Stimulated activated CD4-positive, alpha-beta T cell treated with anti-CD3 and anti-CD28 coated beads, TNF-alpha, amount 100 ng/mL, for 48 hours (primary cell): Measurements from ENCODE around the gene QPRT.
A peak's percentile ranks its signal among the peaks of the same experiment; 100 is the strongest.
"Not testable (repeated sequence)": the region's sequence is repeated elsewhere in the genome, so short reads cannot be mapped to it uniquely, and the experiment has no call there.

ENCODE experiments used
- DNase-seq, 3 donors: peaks; one replicate each; pipeline ENCODE4 v3.0.0-alpha.2; 2020; ENCODE audit warnings: low read depth in 3 of 3

The QPRT gene

DNA sequence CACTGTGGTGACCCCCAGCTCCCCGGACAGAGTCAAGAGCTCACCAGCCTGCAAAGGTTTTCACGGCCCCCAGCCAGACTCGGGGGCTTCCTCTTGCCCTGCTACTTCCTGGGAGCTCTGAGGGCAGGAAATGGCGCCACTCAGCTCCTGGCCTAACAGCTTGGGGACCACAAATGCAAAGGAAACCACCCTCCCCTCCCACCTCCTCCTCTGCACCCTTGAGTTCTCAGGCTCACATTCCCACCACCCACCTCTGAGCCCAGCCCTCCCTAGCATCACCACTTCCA, 16.3 kb upstream of the QPRT start:
- DNase-seq, result no peak

DNA sequence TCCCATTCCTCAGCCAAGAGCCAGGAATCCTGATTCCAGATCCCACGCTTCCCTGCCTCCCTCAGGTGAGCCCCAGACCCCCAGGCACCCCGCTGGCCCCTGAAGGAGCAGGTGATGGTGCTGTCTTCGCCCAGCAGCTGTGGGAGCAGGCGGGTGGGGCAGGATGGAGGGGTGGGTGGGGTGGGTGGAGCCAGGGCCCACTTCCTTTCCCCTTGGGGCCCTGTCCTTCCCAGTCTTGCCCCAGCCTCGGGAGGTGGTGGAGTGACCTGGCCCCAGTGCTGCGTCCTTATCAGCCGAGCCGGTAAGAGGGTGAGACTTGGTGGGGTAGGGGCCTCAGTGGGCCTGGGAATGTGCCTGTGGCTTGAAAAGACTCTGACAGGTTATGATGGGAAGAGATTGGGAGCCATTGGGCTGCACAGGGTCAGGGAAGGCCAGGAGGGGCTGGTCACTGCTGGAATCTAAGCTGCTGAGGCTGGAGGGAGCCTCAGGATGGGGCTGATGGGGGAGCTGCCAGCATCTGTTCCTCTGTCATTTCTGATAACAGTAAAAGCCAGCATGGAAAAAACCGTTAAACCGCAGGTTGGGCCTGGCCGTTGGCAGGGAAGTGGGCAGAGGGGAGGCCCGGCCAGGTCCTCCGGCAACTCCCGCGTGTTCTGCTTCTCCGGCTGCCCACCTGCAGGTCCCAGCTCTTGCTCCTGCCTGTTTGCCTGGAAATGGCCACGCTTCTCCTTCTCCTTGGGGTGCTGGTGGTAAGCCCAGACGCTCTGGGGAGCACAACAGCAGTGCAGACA, 15.8 kb upstream of the QPRT start, which contains the start of gene SPN:
Gene SPN (plus strand): TSS at position 232 of the 791 bp plus-strand sequence. CDS start 482 bp downstream, at position 714.
- peak in 2 of 3 donors; percentile 15 to 50 for DNase-seq

DNA sequence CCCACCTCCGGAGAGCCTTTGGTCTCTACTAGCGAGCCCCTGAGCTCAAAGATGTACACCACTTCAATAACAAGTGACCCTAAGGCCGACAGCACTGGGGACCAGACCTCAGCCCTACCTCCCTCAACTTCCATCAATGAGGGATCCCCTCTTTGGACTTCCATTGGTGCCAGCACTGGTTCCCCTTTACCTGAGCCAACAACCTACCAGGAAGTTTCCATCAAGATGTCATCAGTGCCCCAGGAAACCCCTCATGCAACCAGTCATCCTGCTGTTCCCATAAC, 15.2 kb upstream of the QPRT start:
- DNase-seq, result no peak

DNA sequence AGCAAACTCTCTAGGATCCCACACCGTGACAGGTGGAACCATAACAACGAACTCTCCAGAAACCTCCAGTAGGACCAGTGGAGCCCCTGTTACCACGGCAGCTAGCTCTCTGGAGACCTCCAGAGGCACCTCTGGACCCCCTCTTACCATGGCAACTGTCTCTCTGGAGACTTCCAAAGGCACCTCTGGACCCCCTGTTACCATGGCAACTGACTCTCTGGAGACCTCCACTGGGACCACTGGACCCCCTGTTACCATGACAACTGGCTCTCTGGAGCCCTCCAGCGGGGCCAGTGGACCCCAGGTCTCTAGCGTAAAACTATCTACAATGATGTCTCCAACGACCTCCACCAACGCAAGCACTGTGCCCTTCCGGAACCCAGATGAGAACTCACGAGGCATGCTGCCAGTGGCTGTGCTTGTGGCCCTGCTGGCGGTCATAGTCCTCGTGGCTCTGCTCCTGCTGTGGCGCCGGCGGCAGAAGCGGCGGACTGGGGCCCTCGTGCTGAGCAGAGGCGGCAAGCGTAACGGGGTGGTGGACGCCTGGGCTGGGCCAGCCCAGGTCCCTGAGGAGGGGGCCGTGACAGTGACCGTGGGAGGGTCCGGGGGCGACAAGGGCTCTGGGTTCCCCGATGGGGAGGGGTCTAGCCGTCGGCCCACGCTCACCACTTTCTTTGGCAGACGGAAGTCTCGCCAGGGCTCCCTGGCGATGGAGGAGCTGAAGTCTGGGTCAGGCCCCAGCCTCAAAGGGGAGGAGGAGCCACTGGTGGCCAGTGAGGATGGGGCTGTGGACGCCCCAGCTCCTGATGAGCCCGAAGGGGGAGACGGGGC, 14.7 kb upstream of the QPRT start:
- peak in 2 of 3 donors; percentile 29 to 35 for DNase-seq

DNA sequence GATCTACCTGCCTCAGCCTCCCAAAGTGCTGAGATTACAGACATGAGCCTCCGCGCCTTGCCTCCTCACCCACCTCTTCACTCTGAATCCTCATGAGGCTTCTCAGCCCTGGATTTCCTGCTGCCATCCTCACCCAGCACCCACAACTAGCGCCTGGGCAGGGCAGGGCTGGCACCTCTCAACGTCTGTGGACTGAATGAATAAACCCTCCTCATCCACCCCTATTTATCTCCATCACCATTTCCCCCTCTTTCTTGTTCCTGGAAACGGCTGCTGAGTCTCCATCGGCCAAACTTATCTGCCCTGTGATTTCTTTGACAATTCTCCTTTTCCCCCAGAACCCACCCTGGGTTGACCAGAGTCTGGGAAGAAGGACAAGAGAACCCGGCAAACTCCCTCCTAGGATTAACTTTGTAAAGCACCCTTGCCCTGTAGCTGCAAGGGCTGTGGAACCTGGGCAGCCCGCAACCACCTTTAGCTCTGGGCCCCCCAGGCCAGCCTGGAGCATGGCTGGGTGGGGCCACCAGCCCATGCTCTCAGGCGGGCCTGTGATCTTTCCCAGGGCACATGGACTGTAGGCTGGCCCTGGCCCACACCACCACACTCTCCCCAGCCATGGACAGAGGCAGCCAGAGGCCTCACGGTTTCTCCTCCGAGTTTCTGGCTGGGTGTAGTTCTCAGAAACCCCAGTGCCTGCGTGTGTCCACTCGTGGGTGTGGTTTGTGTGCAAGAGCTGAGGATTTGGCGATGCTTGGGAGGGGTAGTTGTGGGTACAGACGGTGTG, 13.5 kb upstream of the QPRT start:
- DNase-seq, result no peak

DNA sequence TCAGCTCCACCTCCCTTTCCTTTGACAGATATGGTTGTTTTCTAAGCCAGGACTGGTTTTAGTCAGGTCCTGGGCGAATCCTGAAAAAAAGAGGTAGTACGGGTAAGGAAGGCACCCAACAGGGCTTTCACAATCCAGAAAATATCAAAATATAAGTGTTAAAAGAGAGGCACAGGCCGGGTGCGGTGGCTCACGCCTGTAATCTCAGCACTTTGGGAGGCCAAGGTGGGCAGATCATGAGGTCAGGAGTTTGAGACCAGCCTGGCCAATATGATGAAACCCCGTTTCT, 11.7 kb upstream of the QPRT start:
- DNase-seq, result not testable (repeated sequence)

DNA sequence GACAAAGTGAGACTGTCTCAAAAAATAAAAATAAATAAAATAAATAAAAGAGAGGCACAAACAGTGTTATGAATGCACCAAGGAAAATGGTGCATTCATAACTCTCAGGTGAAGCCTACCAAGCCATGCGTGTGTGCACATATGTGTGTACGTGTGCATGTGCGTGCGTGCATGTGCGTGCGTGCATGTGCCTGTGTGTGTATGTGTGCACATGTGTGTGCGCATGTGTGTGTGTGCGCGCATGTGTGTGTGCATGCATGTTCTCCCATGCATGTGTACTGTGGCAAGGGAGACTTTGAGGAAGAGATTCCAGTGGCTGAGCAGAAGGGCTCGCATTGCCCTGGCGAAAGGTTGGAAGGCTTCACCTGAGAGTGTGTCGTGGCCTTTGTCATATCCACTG, 11.2 kb upstream of the QPRT start:
- DNase-seq, result no peak

DNA sequence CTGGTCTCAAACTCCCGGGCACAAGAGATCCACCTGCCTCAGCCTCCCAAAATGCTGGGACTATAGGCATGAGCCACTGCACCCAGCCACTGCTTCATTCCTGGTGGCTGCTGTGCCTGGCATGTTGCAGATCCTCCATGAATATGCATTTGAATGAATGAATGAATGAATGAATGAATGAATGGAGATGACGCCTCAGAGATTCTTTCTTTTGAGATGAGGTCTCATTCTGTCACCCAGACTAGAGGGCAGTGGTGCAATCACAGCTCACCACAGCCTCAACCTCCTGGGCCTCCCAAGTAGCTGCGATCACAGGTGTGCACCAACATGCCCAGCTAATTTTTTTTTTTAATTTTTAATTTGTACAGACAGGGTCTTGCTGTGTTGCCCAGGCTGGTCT, 10.7 kb upstream of the QPRT start:
- DNase-seq, result no peak

DNA sequence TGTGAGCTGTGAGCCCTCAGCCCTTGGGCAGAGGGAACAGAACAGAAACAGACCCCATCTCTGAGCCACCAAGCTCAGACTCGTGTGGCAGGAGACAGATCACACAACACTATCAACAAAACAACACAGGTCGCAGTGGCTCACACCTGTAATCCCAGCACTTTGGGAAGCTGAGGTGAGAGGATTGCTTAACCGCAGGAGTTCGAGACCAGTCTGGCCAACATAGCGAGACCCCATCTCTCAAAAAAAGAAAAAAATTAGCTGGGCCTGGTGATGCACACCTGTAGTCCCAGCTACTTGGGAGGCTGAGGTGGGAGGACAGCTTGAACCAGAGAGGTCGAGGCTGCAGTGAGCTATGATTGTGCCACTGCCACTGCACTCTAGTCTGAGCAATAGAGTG, 5.5 kb upstream of the QPRT start:
- DNase-seq, result no peak

DNA sequence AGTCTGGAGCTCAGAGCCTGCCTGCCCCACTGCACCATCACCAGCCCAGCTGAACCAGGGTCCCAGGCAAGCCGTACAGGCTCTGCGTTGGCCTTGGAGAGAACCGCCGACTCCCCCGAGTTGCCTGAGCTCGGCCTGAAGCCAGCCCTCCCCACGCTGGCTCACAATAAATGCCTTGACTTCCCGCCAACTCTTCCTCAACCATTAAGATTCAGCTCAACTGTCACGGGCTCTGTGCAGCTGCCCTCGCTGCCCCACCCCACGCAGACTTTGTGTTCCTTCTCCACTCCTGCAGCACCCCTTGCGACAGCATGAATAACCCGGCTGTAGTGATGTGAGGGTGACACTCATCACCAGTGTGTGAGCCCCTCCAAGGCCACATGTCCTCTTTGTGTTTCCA, 4.8 kb upstream of the QPRT start:
- no peak for DNase-seq

DNA sequence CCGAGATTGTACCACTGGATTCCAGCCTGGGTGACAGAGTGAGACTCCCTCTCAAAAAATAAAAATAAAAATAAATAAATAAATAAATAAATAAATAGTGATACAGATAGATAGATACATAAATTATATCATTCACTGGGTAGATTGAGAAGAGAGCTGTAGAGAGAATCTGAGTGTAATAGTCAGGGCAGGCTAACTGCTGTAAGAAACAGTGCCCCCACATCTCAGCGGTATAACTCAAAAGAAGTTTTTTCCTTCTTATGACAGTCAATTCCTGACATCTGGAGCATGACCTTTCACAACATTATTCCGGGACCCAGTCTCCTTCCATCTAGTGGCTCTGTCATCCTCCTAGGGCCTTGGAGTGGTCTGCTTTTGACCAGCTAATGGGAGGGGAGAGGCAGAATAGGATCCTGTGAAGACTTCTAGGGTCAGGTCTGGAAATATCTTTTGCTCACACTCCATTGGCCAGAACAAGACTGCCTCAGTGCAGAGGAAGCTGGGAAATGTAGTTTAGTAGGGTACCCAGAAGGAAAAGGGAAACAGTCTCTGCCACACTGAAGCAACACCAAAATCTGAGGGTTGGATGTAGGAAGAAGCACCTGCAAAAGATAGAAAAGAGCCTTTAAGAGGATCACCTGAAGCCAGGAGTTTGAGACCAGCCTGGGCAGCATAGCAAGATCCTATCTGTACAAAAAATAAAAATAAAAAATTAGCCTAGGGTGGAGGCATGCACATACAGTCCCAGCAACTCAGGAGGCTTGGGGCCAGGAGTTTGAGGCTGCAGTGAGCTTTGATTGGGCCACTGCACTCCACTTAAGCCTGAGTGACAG, 3.0 kb upstream of the QPRT start:
- no peak for DNase-seq

DNA sequence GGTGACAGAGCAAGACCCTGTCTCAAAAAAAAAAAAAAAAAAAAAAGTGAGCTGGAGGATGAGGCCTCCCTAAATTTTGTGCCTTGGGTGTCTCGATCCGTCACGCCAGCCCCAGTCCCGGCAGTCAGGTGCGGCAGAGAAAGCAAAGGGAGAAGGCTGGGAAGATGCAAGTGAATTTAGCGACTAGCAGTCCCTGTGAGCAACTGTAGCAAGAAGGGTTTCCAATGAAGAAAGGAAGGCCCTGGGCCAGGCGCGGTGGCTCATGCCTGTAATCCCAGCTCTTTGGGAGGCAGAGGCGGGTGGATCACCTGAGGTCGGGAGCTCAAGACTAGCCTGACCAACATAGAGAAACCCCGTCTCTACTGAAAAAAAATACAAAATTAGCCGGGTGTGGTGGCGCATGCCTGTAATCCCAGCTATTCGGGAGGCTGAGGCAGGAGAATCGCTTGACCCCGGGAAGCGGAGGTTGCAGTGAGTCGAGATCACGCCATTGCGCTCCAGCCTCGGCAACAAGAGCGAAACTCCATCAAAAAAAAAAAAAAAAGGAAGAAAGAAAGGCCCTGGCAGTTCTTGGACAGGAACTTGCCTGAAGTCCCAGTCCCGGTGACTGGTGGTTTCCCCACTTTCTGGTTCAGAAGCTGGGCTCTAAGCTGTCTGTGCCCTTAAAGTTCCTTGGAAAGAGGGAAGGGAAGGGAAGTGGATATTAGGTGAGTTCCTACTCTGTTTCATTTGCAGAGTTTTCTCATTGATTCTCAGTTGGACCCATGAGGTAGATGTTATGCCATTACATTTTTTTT, 1.8 kb upstream of the QPRT start:
- no peak for DNase-seq

DNA sequence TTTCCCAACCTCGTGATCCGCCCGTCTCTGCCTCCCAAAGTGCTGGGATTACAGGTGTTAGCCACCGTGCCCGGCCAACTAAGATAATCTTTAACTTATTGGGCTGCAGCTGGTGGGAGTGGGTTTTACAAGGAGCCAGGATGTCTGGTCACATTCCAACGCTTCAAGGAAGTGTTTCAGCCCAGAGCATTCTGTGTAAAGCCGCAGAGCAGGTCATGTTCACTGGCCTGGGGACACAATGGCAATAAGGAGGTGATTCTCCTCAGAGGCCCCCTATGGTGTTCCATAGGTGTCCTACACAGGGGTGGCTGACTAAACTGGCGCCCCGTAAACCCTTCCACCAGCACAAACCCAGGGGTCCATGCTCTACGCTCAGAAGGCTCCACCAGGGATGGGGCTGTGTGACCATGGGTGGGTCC, 1.2 kb downstream of the QPRT start:
- no peak for DNase-seq

DNA sequence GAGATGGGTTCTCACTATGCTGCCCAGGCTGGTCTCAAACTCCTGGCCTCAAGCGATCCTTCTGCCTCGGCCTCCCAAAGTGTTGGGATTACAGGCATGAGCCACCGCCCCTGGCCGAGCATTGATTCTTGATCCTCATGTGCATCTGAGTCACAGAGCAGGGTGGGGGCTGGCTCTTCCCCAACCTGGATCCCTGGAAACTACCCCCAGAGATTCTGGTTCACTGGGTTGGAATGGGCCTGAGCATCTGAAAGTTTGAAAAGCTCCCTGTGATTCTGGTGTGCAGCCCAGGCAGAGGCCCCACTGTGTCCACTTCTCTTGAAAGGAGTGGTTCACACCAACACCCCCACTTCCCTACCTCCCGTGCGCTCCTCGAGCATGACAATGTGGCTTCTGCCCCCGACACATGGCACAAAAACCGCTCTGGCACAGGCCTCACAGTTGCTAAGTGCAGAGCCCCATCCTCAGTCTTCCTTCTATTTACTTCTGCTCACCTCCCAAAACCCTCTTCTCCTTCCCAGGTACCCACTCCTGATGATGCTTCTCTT, 4.6 kb downstream of the QPRT start:
- DNase-seq, result no peak

DNA sequence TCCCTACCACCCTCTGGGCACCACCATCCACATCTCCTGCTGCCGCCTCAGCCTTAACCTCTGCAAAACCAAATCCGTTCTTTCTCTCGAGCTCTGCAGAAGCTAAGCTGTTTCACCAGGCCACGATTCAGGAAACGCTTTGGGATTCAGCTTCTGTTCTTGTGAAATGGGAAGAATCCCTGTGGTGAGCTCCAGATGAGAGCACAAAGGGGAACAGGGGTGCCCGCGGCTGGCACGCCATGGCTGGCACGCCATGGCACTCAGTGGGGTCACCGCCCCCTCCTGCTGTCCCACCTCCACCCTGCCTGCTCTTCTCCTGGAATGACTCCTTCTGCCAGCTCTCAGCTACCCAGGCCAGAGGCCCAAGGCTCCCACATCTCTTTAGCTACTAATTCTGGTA, 5.7 kb downstream of the QPRT start:
- no peak for DNase-seq

DNA sequence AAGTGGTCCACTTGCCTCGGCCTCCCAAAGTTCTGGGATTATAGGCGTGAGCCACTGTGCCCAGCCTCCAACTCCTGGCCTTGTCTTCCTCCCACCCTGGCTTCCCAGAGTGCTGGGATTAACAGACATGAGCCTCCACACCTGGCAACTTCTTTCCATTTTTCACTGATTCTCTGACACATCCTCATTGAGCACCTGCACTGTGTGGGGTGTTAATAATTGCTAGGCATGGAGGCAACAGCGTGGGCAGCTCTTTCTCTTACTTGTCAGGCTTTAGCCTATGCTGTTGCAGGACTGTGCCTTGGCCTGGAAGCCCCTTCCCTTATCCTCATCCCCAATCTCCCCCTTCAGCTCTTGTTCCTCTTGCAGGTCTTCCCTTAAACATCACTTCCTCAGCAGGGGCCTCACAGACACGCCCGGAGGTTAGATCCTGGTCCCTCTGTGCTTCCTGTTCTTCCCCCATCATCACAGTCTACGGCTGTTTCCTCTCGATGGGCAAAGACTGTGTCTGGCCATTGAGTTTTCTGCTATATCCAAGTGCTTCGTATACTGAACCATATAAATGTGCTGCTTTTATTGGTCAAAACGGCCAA, 7.9 kb downstream of the QPRT start:
- DNase-seq, result no peak

DNA sequence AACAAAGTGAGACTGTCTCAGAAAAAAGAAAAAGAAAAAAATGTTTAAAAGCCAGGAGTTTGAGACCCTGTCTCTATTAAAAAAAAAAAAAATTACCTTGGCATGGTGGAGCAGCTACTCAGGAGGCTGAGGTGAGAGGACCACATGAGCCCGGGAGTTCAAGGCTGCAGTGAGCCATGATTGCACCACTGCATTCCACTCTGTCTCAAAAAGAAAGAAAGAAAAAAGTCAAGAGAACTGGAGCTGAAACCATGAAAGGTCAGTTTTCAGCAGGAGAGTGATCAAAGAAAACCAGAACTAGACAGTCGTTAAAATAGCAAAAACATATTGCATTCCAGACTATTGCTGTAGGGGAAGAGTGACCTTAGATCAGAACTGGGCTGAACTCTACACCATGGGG, 8.8 kb downstream of the QPRT start:
- no peak for DNase-seq

DNA sequence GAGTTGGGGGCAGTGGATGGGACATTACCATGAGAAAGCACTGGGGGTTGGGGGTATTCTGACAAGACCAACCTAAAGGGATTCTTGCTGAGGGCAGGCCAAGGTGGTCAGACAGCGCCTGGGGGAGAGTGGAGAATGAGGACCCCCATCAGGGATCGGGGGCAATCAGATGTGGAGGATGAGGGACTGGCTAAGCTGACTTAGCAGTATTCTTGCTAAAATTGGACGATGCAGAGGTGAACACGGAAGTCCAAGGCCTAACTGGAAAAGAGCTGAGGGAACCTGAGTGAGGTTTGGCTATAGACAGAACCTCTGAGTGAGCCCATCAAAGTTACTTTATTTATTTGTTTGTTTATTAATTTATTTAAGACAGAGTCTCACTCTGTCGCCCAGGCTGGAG, 9.2 kb downstream of the QPRT start:
- DNase-seq, result no peak

DNA sequence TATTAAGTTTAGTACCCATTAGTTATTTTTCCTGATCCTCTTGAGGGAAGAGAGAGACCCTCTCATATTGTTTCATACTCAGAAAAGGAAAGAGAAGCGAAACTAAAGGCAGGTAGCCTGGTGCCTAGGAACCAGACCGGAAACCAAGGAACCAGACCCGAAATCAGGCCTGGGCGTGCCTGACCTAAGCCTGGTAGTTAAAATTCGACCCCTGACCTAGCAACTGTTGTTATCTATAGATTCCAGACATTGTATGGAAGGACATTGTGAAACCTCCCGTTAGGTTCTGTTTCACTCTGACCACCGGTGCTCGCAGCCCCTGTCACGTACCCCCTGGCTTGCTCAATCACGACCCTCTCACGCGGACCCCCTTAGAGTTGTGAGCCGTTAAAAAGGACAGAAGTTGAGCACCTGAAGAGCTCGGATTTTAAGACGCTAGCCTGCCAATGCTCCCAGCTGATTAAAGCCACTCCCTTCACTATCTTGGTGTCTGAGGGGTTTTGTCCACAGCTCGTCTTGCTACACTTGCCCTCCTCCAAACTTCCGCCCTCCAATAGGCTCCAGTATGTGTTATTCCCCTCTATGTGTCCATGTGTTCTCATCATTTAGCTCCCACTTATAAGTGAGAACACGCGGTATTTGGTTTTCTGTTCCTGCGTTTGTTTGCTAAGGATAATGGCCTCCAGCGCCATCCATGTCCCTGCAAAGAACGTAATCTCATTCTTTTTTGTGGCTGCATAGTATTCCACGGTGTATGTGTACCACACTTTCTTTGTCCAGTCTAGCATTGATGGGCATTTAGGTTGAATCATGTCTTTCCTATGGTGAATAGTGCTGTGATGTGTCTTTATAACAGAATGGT, 10.7 kb downstream of the QPRT start:
- not testable (repeated sequence) for DNase-seq

DNA sequence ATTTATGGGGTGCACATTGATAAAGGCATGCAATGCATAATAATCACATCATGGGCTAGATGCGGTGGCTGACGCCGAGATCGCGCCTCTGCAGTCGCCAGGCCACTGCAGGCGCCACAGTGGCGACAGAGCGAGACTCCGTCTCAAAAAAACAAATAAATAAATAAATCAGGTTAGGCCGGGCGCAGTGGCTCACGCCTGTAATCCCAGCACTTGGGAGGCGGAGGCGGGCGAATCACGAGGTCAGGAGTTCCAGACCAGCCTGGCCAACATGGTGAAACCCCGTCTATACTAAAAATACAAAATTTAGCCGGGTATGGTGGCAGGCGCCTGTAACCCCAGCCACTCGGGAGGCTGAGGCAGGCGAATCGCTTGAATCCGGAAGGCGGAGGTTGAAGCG, 13.6 kb downstream of the QPRT start:
- not testable (repeated sequence) for DNase-seq
